Activated gamma-delta T cell (primary cell): Measurements from ENCODE around the gene IHH.

Experiments used
- DNase-seq: peaks from one replicate; lab custom pipeline; 2025; lab: John Stamatoyannopoulos, UW

Gene IHH

DNA sequence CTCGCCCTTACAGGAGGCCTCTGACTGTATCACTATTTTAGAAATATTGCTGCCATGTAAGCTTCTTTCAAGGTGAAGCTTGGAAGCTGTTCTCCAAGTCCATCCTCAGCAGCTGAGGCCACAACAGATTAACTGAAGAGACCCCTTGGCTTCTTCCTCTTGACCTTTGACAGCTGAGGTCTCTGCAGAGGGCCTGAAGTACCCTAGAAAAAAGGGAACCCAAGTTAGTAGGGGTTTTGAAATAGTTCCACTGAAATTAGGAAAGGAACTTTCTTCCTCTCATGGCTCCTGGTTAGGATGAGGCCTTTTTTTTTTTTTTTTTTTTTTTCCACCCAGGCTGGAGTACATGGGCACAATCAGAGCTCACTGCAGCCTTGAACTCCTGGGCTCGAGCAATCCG, 15.5 kb upstream of the IHH start:
- no peak for DNase-seq

- DNase-seq: no peak
These were observed 12.8 kb upstream of the IHH start for GRCh38 chr2:219073413-219074129.

- DNase-seq: no peak
These were observed 12.1 kb upstream of the IHH start for GRCh38 chr2:219072741-219073250.

GRCh38 chr2:219071131-219071816, 10.6 kb upstream of the IHH start:
- no peak for DNase-seq

DNA sequence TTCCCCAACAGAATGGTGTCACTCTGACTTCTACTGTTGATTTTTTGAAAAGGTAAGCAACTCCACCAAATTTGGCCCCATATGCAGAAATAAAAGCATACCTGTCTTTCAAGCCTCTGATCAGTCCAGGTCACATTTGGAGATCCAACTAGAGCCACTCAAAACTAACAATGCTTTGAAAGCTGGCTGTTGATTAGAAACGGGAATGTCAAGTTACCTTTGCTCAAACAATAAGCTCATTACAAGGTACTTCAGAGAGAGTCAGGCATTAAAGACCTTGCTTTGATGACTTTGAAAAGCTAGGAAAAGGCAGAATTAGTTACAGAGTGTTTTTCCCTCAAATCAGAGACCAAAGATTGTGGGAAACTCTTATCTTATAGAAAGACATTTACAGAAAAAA, 4.8 kb upstream of the IHH start:
- no peak for DNase-seq

DNA sequence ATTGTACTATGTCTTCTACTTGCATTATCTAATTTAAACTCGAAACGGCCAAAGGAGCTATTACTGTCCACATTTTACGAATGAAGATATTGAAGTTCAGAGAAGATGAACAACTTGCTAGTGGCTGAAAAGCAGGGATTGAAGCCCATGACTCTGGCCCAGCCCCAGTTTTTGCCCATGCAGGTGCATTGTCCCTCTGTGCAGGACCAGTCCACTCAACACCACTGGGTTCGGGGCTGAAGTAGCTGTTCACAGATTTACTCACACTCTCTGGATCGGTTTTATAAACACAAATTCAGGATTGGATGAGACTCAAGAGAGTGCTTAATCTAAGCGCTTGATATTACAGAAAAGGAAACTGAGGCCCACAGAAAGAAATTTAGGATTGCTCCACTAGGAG, 1.4 kb upstream of the IHH start:
- DNase-seq: no peak

DNA sequence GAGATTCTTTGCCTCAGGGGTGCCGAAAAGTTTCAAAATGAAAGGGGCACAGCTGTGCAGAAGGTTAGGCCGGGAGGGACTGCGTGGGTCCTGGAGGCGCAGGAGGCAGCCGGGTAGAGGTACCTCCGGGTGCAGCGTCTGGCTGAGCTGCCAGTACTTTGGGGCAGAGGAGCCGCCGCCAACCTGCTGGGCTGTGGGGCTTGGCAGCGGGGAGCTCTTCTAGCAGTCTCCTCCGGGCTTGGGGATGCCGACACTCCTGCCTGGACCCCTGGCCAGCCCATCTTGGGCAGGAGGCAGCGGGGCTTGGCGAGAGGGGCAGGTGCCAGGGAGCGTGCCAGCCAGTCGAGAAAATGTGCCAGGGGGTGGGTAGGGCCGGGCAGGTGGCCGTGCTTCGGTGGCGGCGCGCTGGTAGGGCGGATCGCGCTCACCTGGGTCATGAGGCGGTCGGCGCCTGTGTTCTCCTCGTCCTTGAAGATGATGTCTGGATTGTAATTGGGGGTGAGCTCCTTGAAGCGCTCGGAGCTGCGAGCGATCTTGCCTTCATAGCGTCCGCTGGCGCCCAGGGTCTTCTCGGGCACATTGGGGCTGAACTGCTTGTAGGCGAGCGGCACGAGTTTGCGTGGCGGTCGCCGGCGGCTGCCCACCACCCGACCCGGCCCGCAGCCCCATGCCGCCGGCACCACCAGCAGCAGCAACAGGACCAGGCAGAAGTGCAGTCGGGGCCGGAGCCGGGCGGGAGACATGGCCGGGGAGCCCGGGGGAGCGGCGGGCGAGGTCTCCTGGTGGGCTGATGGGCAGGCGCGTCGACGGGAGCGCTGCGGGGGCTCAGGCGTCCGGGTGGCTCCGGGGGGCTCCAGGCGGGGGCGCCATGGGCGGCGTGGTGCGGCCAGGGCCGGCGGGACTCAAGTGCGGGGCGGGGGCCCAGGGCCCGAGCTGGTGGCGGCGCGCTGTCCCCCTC, 717 bp downstream of the IHH start:
- DNase-seq: no peak

DNA sequence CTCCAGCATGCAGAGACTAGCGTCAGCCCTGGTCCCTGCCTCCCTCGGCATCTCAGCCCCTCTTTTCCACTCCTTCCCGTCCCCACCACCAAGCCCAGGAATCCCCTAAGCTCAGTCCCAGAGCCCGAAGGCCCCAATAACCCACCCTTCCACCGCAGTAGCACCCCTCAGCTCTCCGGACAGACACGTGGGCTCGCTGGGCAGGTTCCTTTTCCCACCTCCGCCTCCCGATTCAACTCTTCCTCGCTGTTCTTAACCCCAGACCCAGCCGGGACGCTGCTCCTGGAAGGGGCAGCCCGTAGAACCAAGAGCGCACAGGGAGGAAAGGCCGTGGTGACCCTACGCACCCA, 1.4 kb downstream of the IHH start:
- no peak for DNase-seq

DNA sequence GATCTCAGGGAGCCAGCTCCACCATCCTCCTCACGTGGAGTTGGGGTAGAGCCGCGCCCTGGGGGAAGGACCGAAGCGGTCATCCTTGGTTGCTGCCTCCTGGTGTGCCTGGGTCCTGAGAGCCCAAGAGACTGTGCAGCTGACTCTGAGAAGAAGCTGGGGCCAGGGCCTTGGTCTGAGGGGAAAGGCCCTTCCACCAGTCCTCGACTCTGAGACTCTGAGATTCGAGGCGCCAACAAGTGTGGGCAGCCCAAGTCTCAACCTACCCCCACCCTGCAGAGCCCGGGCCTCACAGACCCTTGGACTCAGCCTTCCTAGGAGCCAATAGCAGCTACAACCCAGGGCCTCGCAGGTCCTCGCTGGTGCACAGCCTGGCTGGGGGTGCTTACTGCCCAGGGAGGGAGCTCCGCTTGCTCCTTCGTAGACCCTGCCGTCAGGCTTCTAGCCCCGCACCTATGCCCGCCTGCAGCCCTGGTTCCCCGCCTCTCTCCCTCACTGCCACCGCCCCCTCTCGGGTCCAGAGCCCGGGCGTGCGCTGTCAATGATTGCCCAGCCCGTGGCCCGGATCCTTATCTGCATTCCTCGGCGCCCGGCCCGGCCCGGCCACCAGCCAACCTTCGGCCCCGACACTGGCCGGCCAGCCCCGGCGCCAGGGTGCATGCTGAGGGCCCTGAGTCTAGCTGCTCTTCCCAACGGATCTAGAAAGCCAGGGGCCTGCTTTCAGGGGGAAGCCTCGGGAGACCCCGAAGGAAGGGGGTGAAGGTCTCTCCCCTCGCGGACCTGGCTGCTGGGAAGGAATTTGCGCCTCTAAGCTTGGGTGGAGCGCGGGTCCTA, 2.0 kb downstream of the IHH start:
- no peak for DNase-seq

GRCh38 chr2:219057709-219058540, 2.8 kb downstream of the IHH start:
- peak; percentile 43 for DNase-seq

- DNase-seq: no peak
These were observed 3.6 kb downstream of the IHH start for GRCh38 chr2:219056896-219057708.

DNA sequence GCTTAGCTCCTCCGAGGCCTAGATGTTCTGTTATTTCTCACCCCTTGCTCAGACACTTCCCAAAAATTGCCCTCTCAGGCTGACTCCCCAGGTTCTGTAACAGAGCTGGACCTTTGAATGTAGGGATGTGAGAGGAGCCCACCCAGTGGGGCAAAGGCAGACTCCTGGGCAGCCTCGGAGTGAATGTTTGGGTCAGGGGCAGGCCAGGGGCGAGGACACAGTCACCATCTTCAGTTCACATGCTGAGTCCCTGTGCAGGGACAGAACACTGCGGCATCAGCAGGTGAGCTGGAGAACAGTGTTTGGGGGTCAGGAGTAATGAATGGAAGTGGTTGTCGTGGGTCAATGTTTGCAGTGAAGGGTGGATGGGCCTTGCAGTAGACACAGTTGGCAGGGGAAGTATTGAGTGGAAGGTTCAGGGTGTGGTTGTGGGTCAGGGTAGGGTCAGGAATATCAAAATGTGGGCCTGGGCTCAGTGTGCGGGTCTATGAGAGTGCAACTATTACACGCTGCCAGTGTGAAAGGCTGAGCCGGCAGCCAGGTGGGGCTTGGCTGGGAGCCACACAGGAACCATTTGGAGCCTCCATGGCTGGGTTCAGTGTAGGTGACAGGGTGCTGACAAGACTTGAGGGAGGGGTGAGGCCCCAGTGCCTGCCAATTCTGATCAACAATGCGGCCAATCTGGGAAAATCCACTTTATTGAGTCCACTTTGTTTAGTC, 4.4 kb downstream of the IHH start:
- DNase-seq: no peak

DNA sequence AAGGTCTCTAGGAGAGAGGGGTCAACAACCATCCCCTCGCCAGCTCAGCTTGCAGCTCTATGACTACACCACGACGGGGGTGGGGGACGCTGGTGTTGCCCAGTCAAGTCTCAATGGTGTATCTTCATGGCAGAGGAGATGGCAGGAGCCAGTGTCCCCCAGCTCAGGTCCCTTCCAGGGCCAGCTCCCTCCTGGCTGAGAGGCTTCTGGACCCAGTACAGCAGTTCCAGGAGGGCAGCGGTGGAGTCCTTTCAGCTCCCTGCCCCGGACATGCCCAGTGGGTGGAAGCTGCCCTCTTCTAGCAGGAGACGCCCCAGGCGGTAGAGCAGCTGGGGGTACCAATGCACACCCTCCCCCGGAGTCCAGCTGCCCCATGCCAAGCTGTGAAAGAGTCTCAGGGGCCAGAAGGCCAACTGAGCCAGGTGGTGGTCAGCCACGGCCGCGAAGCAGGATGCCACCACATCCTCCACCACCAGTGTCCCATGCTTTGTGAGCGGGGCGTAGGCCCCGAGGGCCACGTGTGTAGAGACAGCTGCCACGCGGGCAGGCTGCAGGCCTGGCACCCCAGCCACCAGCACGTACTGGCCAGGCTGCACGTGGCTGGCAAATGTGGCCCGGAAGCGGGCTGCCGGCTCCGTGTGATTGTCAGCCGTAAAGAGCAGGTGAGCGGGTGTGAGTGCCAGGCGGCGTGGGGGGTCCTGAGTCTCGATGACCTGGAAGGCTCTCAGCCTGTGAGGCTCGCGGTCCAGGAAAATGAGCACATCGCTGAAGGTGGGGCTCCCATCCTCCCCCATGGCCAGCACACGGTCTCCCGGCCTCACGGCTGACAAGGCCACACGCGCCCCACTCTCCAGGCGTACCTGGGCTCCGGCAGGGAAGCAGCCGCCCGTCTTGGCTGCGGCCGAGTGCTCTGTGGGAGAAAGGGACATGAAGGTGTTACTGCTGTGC, 5.5 kb downstream of the IHH start:
- no peak for DNase-seq

DNA sequence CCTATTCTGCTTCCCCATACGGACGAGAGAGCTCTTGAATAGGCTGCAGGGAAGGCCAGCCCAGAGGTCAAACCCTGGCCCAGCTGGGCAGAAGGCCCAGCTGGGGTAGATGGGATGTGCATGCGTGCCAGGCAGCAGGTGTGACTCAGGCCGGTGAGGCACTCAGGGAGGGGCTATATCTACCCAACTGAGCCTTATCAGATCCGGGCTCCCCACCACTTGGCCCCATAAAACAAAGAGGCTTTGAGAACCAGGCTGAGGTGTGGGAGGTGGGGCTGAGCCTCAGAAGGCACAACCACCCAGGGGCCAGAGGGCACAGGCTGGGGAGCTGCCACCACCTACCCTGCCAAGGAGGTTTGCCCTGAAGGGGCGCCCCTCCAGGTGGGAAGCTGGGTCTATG, 11.4 kb downstream of the IHH start:
- DNase-seq: no peak

DNA sequence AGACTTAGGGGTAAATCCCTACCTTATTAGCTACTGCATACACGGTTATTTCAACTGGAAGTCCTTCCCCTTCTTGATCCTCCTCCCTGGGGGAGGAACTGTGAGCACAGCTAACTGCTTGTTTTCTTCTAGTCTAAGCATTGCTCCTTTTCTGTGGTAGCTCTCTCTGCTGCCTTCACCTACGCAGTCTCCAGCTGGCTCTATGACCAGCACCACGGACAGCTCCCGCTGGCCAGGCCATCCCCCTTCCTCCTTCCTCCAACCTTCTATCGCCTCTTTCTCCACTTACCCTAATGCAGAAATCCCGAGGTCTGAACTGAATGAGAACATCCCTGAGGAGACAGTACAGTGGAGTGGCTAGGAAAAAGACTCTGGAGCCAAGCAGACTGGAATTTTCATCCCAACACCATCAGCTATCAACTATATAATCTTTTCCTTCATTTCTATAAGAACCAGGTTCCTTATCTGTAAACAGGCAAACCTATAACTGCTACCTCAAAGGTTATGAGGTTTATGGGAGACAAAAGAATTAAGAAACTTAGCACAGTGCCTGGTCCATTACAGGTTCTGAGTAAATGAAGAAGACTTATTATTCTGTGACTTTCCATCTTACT, 14.7 kb downstream of the IHH start:
- no peak for DNase-seq

DNA sequence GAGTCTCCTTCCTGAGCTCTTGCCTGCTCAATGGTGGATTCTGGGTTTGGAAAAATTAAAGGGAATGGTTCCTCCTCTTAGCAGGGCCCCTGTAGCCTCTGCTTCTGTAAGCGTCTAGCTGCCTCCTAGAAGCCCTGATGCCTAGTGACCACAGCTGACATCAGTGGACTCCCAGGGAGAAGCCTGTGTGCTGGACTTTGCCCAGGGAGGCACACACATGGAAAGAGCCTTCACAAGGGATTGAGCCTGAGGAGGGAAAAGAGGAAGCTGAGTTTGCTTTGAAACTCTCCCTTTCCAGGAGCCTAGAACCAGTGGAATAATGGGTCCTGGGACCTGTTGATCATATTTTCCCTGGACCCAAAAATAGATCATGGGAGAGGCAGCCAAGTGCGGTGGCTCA, 18.0 kb downstream of the IHH start:
- DNase-seq: no peak

- DNase-seq: no peak
These were observed 18.6 kb downstream of the IHH start for GRCh38 chr2:219042157-219042556.

DNA sequence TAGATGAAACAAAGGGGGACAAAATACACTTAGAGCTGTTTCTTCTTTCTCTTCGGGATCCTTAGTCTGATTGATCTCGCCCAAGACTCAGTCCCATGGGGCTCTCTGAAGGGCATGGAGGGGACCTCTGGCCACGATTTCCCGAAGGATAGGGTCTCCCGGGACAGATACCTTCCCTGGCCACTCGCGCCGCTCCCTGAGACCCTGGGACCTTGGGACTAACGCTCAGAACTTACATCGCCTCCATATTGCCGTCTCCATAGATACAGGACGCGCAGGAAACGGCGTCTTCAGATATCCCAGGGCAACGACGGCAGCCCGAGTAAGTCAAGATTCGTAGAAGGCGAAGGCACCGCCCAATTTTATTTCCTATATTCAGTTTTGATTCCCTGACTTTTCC, 19.5 kb downstream of the IHH start, which contains the start of gene CFAP65:
Gene CFAP65, minus strand, starts transcription at position 265 of the 400 bp plus-strand sequence. CDS start 2,468 bp downstream, outside the sequence.
- no peak for DNase-seq
